ENCODE measurements around the gene TLE5.

Gene TLE5

DNA sequence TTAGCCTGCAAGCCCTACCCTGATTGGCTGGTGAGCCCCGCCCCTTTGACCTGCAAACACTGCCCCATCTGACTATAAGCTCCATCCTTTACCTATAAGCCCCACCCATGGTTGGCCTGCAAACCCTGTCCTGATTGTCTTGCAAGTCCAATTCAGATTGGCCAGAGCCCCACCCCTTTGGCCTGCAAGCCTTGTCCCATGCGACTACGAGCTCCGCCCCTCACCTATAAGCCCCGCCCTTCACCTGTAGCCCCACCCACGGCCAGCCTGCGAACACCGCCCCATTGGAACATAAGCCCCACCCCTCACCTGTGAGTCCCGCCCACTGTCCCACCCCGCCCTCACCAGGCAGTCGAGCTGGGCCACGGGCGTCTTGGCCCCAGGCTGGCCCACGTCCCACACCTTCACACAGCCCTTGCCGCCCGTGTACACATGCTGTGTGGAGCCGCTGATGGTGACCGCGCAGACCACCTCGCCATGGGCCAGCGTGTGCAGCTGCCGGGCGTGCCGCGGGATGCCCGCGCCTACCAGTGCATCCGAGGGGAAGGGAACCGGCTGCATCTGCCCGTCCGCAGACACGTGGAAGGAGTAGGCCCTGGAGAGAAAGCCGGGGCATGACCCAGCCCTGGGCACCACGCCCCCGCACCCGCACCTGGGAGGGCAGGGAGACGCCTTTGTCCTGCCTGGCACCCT is 56.1 kb downstream of the TLE5 start:
- DNase-seq (ENCODE audit: low read depth, low spot score): no peak
- H3K27ac ChIP-seq: no peak overlapping the region

DNA sequence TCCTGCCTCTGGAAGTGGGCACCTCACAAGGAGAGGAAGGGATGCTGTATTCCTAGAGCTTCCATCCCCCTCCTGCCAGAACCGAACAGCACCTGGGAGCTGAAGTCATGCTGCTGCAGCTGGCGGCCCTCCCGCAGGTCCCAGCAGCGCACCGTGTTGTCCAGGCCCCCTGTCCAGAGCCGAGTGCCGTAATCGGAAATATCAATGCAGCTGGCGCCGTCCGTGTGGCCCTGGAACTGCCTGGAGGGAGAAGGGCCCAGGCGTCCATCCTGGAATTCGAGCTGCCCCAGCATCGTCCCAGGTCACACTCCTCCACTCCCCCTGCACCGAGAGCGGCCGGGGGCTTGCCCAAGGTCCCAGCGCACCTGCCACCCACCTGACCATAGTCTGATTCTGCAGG is 57.0 kb downstream of the TLE5 start:
- no peak overlapping the region for H3K27ac ChIP-seq
- DNase-seq (ENCODE audit: low read depth, low spot score): no peak

DNA sequence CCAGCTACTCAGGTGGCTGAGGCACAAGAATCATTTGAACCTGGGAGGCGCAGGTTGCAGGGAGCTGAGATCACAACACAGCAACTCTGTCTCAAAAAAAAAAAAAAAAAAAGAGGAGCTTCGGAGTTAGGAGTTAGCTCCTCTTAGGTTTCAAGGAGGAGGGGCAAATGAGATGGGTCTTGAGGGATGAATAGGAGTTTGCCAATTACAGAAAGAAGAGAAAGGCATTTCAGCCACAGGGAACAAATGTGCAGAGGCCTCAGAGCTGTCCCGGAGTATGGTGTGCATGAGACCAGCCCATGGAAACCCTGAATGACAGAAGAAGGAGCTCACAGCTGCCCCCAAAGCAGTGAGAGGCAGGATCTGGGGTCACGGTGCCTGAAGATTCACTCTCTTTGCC is 57.8 kb downstream of the TLE5 start:
- H3K27ac ChIP-seq: no peak overlapping the region
- no peak for DNase-seq (ENCODE audit: low read depth, low spot score)

DNA sequence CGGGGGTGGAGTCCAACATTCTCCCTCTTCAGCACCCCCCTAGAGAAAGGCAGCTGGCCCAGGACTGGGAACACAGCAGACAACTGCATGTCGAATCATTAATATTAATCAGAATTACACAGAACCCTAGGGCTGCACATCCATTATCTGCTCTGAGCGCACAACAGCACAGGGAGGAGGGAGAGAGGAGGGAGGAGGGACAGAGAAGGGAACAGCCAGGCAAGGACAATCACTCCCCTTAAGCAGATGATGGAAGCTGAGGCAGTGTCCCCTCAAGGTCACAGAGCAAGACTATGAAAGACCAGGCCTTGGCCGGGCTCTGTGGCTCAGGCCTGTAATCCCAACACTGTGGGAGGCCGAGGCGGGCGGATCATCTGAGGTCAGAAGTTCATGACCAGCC is 59.2 kb downstream of the TLE5 start:
- no peak overlapping the region for H3K27ac ChIP-seq
- no peak for DNase-seq (ENCODE audit: low read depth, low spot score)
